HG03060 (cell line): ENCODE results near the gene MAD1L1.

Experiments used
- ATAC-seq: cut with Tn5 transposase; IDR thresholded peaks from one replicate; pipeline ENCODE4 v1.9.1; 2021; ENCODE audit warnings: low read depth, moderate number of reproducible peaks; ENCODE audit not compliant: unreplicated experiment

The MAD1L1 gene

GRCh38 chr7:2010101-2010500 is 222.6 kb downstream of the MAD1L1 start:
- no peak for ATAC-seq

- no peak for ATAC-seq
Measured at GRCh38 chr7:2009541-2010001, 223.2 kb downstream of the MAD1L1 start.

DNA sequence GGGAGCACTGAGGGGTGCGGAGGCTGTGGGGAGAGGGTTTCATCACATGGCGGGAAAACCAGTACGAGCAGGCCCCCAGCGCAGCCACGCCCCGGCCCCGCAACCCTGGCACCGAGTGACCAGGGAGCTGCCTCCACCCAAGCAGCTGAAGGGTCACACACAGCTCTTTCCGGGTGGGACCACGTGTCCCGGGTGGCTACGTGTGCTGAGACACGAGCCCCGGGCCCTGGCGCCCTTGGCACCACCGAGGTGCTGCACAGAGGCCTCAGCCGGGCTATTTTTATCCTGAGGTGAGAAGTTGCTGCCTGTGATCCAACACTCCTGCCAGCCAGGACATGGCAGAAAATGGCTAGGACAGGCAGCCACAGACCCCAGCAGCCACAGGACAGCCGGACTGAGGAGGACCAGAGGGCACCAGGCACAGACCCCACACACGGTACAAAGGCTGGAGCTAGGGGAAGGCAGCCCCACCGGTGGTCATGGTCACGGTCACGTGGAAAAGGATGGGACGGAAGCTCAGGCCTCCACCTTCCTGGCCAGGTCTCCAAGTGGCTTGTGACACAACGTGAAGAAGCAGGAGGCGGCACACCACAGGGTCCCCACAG is 223.7 kb downstream of the MAD1L1 start:
- ATAC-seq = no peak

GRCh38 chr7:2008101-2008935 is 224.4 kb downstream of the MAD1L1 start:
- ATAC-seq = no peak

DNA sequence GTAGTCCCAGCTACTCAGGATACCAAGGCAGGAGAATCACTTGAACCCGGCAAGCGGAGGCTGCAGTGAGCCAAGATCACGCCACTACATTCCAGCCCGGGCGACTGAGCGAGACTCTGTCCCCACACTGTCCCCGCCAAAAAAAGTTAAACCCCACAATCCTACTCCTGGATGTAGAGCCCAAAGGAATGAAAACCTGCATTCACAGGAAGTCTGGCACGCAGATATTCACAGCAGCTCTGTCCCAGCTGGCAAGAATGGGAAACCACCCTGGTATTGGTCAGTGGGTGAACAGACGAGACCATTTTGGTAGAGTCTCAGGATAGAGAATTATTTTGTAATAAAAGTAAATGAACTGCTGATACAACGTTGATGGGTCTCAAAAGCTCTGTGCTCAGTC is 225.2 kb downstream of the MAD1L1 start:
- no peak for ATAC-seq

DNA sequence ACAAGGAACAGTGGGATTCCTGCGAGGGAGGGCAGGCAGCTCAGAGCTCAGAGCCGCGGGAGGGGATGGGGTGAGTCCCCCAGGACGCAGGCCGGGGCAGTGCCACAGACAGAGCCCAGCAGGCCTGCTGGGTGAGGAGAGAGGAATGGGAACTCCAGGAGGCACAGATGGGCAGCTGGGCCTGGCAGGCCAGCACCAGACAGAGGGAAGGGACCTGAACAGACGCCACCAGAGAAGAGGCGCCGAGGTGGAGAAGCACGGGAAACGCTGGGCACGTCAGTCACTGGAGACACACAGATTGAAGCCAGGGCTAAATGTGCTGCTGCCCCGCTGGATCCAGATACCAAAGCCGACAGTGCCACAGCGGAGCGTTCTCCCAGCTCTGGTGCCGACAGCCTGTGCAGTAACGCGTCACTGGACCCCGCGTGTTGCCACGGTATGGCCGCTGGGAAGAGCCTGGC is 225.8 kb downstream of the MAD1L1 start:
- no peak for ATAC-seq

GRCh38 chr7:2006231-2006771 is 226.4 kb downstream of the MAD1L1 start:
- ATAC-seq = no peak

GRCh38 chr7:2005786-2006185 is 227.0 kb downstream of the MAD1L1 start:
- no peak for ATAC-seq

DNA sequence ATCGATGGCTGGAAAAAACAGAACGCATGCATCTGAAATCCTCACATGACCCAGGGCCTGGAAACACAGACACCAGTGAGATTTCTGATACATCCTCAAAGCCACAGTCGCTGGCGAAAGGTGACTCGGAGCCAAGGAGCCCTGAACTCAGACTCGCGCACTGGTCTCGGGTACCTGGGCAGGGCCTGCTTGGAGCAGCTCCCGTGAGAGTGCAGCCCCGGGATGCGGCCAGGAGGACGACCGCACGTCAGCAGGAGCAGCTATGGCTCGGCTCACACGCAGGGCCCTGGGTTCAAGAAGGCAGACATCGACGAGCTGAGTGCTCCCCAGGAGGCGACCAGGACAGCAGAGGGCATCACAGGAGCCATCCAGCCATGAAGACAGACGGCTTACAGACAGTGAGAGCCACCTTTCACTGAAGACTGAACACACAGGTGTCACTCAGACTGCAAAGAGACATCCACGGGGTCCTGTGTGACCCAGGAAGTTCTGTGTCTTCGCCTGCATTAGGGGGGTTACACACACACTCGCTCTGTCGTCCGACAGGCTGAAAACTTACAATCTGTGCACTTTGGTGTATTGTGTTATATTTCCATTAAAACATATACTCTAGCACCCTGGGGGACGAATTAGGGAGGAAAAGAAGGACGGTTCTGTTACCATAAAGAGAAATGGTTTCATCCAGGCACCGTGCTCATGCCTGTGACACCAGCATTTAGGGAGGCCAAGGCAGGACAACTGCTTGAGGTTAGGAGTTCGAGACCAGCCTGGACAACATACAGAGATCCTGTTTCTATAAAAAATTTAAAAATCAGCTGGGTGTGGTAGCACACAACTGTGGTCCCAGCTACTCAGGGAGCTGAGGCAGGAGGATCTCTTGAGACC is 227.7 kb downstream of the MAD1L1 start:
- no peak for ATAC-seq

GRCh38 chr7:2003931-2004812 is 228.6 kb downstream of the MAD1L1 start:
- ATAC-seq = no peak

- ATAC-seq = no peak
Measured at GRCh38 chr7:2003451-2003930, 229.3 kb downstream of the MAD1L1 start.

DNA sequence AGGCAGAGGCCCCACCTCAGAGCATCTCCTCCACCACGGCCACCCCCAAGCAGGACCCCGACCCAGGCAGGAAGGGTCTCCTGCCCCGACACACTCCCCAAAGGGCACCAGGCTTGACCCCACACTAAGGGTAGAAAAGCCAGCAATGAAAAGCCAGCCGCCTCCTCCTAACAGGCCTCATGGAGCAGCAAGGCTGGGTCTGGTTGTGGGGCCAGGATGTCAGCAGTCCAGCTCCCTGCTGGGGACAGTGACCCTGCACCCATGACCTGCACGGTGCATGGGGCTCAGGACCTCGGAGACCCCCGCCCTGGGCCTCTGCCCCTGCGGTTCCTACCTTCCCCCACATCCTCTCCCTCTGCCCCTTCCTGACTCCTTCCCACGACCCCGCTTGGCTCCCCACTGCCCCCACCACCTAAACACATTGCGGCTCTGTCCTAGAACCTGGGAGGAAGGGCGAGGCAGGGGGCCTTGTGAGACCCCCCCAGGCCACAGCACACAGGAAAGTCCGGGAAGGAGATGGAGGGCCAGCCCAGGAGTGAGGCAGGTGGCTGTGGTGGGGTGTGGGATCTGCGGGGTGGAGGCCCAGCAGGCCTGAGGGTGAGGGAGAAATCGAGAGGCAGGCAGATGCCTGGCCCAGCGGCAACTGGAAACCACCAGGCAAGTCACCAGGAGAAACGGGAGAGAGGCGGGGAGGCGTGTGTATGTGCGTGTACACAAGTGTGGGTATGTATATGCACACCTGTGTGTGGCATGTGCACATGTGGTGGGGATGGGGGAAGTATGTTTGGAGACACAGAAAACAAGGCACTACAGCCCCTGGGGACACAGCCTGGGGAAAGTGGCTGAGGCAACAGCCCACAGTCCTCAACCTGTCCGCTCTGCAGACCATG is 229.9 kb downstream of the MAD1L1 start:
- no peak for ATAC-seq

DNA sequence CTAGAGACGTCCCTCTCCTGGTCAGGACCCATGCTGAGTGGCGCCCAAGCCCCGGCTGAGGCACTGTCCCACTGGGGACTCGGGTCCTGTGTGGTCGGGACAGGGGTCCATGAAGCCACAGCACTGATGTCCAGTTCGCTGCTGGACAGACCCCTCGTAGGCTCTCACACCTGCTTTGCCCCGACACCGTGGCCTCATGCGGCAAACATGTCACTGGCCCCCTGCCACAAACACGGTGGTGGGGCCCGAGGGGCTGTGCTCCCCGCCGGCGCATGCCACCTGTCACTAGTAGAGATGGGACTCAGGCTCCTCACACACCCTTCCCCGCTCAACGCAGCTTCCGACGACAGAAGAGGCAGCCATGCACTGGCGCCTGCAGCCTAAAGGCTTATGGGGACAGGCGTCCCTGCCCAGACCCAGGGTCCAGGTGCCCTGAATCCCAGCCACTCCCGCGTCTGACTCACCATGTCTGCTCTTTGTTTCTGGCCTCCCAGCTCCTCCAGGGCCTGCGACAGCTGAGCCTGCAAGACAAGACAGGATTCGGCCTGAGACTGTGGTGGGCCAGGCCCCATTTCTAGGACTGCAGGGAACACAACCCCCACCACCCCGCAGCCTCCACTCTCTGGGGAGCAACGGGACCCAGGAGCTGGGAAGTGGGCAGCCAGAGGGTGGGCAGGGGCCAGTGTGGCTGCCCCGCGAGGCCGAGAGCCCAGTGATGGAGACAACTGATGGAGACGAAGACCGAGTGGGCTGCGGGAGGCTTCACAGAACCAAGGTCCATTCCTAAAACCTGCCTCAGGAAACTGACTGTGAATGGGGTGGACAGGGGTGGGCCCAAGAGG is 230.9 kb downstream of the MAD1L1 start:
- ATAC-seq = no peak

DNA sequence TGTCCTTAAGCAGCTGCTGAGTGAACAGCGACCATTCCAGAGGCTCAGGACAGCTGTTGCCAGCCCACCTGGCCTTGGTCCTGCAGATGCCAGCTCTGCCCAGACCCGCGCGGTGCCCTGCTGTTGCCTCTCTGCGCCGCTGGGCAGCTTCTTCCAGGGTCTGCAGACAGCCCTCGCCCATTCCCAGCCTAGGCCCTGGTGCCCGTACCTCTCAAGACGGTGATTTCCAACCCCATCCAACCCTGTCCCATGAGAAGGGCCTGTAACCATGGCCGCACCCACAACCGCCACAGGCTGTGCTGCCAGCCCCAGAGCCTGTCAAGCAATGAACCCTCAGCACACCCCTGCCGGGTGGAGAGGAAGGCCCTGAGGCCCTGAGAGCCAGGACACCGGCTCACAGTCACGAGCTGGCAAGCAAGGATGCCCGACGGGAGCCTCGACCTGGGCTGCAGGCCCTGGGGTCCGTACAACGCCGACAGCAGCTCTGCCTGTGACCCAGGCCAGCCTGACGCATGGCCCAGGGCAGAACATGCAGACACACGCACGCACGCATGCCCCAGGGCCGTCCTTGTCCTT is 231.9 kb downstream of the MAD1L1 start:
- no peak for ATAC-seq

- ATAC-seq = no peak
Measured at GRCh38 chr7:2000153-2000687, 232.5 kb downstream of the MAD1L1 start.

DNA sequence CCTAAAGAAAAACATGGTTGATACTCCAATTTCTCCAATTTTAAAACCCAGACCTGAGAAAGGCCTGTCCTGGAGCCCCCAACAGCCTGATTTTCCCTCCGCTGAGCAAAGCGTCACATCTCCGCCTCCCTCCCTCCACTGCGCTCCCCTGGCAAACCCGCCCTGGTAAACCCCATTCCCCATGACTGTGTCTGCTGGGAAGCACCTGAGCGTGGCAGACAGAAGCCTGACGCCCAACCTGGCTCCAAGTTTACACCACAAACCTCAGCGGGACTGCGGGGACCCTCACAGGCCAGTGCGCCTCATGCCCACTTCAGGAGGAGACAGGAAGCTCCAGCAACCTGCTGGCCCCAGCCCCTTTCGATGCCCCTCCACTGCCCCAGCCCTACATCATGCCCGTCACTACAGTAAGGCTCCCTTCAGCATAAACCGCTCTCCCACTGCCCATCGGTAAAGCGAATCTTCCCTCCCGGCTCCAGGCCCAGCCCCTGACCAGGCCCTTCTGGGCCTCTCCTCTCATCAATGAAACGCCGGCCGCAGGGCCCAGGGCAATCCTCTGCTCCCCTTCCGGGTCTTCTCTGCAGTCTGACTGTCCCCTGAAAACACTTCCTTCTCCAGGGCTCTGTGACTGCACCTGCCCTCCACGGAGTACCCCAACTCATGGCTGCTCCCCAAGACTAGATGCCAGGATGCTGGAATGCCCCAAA is 233.3 kb downstream of the MAD1L1 start:
- ATAC-seq = no peak
